Glutamatergic neuron (in vitro differentiated cells): ENCODE data around the gene SMIM10L2A. TPM values are rescaled to one million over a fixed set of nuclear protein-coding genes. Genes with fewer than 3 reads are reported as not detected.

Experiments
- DNase-seq: peaks from one replicate; pipeline ENCODE4 v3.0.0; 2022
- H3K27ac Mint-ChIP-seq: one replicate; pipeline ENCODE4 v1.8.0; 2020; ENCODE audit warnings: mild to moderate bottlenecking, mixed read lengths, inconsistent platforms; ENCODE audit not compliant: unreplicated experiment
- H3K27me3 Mint-ChIP-seq: one replicate; pipeline ENCODE4 v1.8.0; 2020; ENCODE audit warnings: mild to moderate bottlenecking, moderate library complexity, mixed read lengths, inconsistent platforms; ENCODE audit not compliant: unreplicated experiment
- H3K36me3 Mint-ChIP-seq: one replicate; pipeline ENCODE4 v1.8.0; 2020; ENCODE audit warnings: mild to moderate bottlenecking, mixed read lengths, inconsistent platforms; ENCODE audit not compliant: unreplicated experiment
- H3K4me1 Mint-ChIP-seq: one replicate; pipeline ENCODE4 v1.8.0; 2020; ENCODE audit warnings: mild to moderate bottlenecking, low read depth, mixed read lengths, inconsistent platforms; ENCODE audit not compliant: unreplicated experiment
- H3K4me3 Mint-ChIP-seq: one replicate; pipeline ENCODE4 v1.8.0; 2020; ENCODE audit warnings: mild to moderate bottlenecking, mixed read lengths, inconsistent platforms; ENCODE audit not compliant: unreplicated experiment
- H3K9me3 Mint-ChIP-seq: one replicate; pipeline ENCODE4 v1.8.0; 2020; ENCODE audit warnings: mild to moderate bottlenecking, moderate library complexity, mixed read lengths, inconsistent platforms; ENCODE audit not compliant: unreplicated experiment
- CTCF ChIP-seq: fragments of 200-600 bp; sonication (generic); IDR thresholded peaks from one replicate; pipeline ENCODE4 v1.5.0; 2021; ENCODE audit not compliant: partially characterized antibody, unreplicated experiment
- total RNA-seq: library from RNA; stranded (reverse); fragmentation: NEBNext Ultra II Directional; extraction: Animal tissue kit (Norgen Biotek cat#: 25700); gene quantifications from one replicate; pipeline ENCODE4 v1.2.1, GENCODE V29; 2021; ENCODE audit not compliant: unreplicated experiment

SMIM10L2A gene
- total RNA-seq, 1 donor from 2014 or later, result 3.4 TPM

DNA sequence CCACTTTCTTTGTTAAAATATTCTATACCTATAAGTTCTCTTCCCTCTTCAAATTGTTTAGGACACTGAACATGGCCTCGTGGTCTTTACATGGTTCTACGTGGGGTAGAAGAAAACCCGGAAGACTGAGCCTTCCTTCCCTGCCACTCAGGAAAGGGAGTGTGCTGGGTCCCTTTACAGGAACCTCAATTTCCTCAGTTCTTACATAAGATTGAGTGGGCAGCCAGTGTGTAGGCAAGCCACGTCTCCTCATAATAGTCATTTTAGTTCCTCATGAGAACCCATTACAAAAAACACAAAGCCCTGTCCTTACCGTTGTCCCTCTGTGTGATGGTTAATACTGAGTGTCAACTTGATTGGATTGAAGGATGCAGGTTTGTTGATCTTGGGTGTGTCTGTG lies 28.7 kb upstream of the SMIM10L2A start:
- Mint-ChIP-seq H3K36me3 (no peaks in the 10 kb centered on the region), H3K27ac (no peak overlapping the region), H3K9me3 (no peaks in the 10 kb centered on the region), H3K27me3 (peaks cover 1% of the 10 kb centered on the region), H3K4me1 (no peaks in the 10 kb centered on the region), H3K4me3 (no peak overlapping the region)
- DNase-seq, result no peak
- TF ChIP-seq CTCF, result no peak

DNA sequence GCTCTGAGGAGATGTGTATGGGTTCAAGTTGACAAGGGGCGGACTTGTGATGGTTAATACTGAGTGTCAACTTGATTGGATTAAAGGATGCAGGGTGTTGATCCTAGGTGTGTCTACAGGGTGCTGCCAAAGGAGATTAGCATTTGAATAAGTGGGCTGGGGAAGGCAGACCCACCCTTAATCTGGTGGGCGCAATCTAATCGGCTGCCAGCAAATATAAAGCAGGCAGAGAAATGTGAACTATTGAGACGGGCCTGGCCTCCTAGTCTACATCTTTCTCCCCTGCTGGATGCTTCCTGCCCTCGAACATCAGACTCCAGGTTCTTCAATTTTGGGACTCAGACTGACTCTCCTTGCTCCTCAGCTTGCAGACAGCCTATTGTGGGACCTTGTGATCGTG lies 26.7 kb upstream of the SMIM10L2A start:
- Mint-ChIP-seq H3K4me3 (no peak overlapping the region), H3K4me1 (no peaks in the 10 kb centered on the region), H3K27ac (no peak overlapping the region), H3K36me3 (no peaks in the 10 kb centered on the region), H3K9me3 (no peaks in the 10 kb centered on the region), H3K27me3 (no peaks in the 10 kb centered on the region)
- no peak for DNase-seq
- TF ChIP-seq CTCF, result no peak

DNA sequence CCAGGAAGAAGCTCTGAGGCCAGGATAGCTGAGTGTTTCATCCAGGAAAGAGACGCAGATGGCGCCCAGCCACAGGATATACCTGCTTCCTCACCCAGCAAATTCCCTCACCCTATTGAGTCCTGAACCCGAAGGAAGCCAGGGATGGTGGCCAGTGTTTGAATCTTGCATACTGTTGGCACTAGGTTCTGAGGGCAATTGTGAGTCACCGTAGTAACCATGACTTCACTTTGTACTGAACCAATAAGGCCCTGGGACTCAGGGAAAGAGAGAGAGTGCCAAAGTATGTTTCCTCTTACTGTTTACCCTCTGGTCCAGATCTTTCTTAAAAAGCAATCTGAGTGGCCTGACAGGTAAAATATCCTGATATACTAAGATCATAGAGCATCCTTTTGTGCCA lies 25.6 kb upstream of the SMIM10L2A start:
- no peaks in the 10 kb centered on the region for H3K27me3 Mint-ChIP-seq
- H3K4me3 Mint-ChIP-seq, result no peak overlapping the region
- H3K4me1 Mint-ChIP-seq, result no peaks in the 10 kb centered on the region
- H3K36me3 Mint-ChIP-seq, result no peaks in the 10 kb centered on the region
- no peak for TF ChIP-seq CTCF
- no peak overlapping the region for H3K27ac Mint-ChIP-seq
- H3K9me3 Mint-ChIP-seq, result no peaks in the 10 kb centered on the region
- no peak for DNase-seq

DNA sequence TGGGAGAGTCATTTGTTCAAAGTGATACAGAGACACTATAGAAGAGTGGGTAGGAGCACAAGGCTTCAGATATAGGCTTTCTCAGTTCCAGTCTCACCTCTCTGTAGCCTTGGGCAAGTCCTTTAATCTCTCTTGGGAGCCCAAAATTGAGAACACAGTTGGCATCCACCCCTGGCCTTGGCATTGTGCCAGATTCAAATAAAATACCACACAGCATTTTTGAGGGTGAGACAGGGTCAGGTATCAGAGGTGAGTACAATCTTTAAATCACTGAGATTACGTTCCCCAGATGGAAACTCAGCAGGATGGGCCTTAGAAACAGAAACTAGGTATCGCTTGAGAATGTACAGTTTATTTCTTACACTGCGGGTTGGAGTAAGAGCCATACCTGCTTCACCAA lies 25.2 kb upstream of the SMIM10L2A start:
- no peak overlapping the region for H3K4me3 Mint-ChIP-seq
- DNase-seq, result no peak
- H3K9me3 Mint-ChIP-seq, result no peaks in the 10 kb centered on the region
- H3K36me3 Mint-ChIP-seq, result no peaks in the 10 kb centered on the region
- no peak overlapping the region for H3K27ac Mint-ChIP-seq
- no peak for TF ChIP-seq CTCF
- H3K27me3 Mint-ChIP-seq, result no peaks in the 10 kb centered on the region
- H3K4me1 Mint-ChIP-seq, result no peaks in the 10 kb centered on the region

DNA sequence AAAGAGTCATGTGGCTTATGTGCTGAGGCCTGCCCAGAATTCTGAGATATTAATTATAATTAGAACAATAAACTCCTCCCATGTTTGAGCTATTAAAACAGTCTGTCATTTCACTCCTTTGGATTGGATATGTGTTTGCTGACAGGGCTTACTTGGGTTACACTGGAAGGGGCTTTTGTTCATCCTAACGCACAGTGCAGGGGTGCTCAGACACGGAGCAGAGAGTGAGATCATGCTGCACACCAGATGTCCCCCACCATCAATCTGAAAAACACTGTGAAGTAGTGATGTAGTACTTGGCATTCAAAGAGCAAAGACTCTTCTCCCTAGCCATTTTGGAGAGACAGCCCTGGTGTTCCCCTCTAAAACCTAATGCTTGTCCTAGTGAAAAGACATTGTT lies 24.1 kb upstream of the SMIM10L2A start:
- Mint-ChIP-seq H3K4me3 (no peak overlapping the region), H3K9me3 (no peaks in the 10 kb centered on the region), H3K4me1 (no peaks in the 10 kb centered on the region), H3K27ac (no peak overlapping the region), H3K36me3 (no peaks in the 10 kb centered on the region), H3K27me3 (no peaks in the 10 kb centered on the region)
- no peak for TF ChIP-seq CTCF
- no peak for DNase-seq
